HL-60/S4 treated with retinoic acid at 250 ng/mL for 4 days and 3 days (cell line): ENCODE data around the gene MRPL48.
"Not testable (repeated sequence)": the region's sequence is repeated elsewhere in the genome, so short reads cannot be mapped to it uniquely, and the experiment has no call there.

Experiments used
- in situ Hi-C: fragments of 300-500 bp; cut with MboI; formaldehyde crosslinking; loops from 2 replicates; pipeline ENCODE4 v1.7.0; 2022; ENCODE audit warnings: low sequenced_read_pairs

The MRPL48 gene

DNA sequence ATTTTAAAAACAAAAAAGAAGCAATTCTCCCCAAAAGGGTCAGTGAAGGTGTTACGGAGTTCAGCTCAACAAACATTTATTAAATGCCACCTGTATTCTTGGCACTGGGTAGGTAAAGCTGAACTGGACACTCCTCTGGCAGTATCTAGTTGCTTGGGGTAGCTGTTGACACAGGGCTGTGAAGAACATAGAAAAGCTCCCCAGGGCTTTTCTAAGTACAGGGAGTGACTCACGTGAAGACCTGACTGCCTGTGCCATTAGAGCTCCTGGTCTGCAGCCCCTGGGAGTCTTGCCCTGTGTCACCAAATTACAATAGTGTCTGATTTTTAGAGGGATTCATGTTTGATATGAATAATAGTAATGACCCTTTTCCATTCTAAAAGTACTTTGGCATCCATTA is 45.4 kb downstream of the MRPL48 start:
- in situ Hi-C loops, result no loop called here

DNA sequence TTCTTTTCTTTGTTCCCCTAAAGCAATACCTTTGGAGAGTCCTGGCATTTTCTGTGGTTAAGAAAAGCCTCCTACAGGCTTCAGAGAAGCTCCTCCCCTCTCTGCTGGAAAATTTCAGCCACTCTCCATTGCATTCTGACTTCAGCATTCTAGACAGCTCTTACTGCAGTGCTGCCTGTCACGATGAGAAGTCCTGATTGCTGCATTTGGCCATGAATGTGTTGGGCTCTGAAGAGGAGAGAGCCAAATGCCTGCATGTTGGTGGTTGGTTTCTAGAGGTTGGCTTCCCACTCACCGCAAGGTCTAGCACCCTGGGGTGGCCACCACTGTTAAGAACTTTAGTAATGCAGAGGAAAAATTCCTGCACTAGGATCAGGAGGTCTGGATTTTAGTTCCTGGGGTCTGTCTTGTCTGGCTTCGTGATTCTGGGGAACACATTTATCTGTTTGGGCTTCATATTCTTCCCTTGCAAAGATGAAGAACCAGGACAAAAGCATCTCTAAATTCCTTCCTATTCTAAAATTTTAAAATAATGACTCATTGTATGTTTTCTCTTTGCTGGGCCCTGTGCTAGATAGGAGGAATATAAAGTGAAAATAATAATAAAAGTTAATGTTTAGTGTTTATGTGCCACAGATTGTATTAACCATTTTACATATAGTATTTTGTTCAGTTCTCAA is 50.9 kb downstream of the MRPL48 start:
- in situ Hi-C loops, result no loop called here

DNA sequence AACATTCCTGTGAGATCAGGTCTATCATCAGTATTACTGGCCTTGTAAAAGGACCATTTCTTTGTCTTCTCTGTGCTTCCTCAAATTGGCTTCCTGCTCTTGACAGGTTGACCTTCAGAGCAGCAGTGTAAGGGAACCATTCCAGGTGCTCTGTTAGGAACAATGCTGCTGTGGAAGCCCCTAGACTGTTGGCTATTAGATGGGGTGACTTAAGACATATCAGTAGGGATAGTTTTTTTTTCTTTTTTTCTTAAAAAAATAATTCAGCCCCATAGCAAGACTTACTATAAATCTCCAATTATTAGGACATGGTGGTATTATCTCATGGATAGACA is 51.4 kb downstream of the MRPL48 start:
- in situ Hi-C loops, result no loop called here

DNA sequence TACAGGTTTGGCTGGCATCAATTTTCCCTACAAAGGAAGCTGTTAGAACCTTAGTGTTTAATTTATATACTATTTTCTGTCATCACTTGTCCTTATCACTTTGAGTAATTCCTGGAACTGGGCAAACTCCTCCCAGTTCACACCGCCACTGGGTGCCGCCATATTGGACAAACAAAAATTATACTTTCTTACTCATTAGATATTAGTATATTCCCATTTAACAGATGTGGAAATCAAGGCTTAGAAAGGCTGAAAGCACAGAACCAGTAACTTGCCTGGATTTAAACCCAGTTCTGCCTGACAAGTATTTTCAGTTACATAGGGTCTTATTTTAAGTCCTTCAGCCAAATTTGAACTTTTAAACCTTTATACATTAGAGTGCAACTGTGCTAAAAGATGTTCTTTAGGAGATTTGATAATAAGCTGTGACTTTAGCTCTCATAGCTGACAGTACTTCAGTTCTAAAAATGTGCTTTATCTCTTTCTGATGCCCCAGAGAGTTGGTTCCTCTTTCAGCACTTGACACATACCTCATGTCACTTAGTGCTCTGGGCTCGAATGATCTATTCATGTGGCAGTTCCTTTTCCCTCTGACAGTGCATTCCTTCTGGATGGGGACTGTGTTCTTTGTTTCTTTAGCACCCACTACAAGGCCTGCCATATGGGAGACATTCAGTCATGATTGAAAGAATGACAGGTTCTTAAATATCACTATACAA is 63.5 kb downstream of the MRPL48 start:
- in situ Hi-C loops, result no loop called here

DNA sequence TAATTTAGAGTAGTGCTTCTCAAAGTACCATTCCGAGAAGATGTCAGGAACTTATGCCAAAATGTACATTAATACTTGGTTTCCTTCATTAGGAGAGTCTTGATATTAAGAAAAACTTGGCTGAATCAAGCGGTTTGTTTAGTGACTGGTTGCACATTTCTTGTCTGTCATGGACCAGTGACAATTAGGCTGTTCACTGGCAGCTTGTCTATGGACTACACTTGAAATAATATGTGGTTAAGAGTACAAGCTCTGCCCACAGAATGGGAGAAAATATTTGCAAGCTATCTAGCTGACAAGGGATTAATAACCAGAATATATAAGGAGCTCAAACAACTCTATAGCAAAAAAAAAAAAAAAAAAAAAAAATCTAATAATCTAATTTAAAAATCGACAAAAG is 64.4 kb downstream of the MRPL48 start:
- in situ Hi-C loops, result no loop called here

DNA sequence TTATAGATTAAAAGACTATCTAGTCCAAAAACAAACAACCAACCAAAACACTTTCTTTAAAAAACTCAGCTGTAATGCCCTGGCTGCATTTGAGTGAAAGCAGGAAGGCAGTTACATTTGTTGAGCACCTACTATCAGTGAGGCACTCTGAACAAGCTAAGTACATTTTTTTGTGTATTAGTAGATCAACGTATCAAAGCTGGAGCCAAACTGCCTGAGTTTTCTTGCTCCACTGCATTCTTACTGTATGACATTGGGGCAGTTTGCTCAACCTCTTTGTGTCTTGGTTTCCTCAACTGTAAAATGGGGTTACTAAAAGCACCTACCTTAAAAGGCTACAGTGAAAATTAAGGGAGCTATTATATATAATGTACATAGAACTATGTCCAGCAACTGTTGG is 67.0 kb downstream of the MRPL48 start:
- in situ Hi-C loops, result no loop called here

DNA sequence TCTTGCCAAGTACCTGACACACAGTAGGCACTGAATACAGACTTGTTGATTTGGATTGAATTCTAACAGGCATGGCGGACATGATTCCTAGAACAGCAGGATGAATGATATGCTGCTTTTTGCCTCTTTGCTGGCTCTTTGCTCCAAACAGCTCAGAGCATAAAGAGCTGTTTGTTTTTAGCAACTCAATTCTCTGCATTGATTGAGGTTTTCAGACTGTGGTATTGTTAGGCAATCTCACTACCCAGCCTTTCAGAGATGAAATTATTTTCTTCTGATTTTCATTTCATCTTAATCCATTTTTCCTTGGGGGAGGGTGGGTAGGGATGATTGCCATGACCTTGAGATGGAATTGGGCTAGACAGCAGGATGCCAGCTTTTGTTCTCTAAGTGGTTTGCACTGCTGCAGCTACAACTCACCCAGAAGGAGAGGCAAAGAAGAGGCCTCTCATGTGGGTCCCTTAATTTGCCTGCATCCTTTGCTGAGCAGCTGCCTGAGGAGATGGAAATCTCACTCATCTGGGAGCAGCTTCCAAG is 68.4 kb downstream of the MRPL48 start:
- in situ Hi-C loops, result no loop called here

DNA sequence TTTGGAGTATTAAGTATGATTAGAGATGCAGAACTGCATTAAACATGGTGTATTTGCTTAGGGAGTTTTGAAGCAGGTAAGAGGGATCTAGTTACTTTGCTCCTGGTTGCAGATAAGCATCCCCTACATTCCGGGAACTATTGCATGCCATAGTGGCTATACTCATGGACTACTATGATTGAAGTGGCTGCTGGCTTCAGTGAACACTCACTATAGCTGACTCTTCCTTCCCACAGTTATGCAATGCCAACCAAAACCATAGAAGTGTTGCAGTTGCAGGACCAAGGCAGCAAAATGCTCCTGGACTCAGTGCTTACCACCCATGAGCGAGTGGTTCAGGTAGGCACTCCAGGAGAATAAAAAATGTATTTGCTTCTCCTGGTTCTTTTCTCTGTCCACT is 72.0 kb downstream of the MRPL48 start:
- in situ Hi-C loops, result no loop called here

- in situ Hi-C loops, result no loop called here
These were observed 72.5 kb downstream of the MRPL48 start for GRCh38 chr11:73860202-73860601.

GRCh38 chr11:73862986-73863385 is 75.3 kb downstream of the MRPL48 start:
- in situ Hi-C loops, result no loop called here

DNA sequence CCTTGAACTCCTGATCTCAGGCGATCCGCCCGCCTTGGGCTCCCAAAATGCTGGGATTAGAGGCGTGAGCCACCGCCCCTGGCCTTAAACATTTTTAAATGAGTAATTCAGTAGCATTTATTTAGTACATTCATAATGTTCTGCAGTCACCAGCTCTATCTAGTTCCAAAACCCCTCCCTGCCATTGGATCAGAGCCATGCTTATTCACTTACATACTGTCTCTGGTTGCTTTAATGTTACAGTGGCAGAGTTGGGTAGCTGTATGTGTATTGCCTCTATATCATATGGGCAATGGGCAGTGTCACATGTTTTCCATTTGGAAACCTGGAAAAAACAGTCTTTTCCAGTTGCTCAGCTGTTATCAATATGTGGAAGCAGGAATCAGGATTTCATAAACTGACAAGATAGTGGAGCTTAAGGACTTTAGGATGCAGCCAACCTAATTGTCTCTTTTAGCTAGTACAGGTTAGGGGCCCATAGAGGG is 78.5 kb downstream of the MRPL48 start:
- in situ Hi-C loops, result no loop called here

DNA sequence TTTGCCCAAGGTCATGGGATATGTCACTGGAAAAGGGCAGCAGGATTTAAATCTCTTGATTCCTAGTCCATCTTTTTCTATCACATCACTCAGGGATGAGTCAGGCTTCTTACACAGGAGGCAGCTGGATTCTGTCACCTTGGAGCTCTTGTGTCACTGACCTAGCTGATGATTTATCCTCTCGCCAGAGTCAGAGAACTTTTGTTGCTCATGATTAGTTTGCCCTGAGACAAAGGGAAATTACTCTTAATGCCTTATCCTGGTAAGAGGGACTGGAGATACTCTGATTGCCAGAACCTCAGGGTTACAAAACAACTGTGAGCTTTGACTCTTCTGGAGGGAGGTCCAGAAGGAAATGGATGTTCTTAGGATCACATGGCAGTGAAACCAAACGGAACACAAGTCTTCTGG is 78.9 kb downstream of the MRPL48 start:
- in situ Hi-C loops, result no loop called here

DNA sequence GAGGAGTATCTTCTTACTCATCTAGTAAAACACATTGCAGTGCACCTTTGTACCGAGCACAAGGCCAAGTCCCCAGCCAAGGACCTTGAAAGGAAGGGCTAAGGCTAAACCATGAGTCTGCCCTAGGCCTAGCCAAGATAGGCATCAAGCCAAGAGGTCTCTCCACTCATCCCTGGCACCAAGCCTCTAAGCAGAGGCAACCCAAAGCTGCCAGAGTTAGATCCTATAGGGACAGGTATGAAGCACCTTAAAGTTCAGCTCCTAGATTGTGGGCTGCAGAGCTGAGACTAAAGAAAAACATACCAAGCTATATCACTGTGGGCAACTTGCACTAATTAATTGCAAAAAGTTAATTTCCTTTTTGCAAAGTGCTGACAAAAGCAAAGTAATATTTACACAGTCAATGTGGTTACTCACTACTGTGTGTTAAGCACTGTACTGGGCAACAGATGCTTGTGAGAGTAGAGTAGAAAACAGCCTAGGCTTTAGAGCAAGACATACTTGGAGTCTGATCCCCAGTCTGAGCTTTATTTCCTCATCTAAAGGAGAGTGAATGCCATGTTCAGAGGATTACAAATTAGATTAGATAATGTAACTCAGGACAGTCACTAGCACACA is 81.8 kb downstream of the MRPL48 start:
- in situ Hi-C loops, result no loop called here

DNA sequence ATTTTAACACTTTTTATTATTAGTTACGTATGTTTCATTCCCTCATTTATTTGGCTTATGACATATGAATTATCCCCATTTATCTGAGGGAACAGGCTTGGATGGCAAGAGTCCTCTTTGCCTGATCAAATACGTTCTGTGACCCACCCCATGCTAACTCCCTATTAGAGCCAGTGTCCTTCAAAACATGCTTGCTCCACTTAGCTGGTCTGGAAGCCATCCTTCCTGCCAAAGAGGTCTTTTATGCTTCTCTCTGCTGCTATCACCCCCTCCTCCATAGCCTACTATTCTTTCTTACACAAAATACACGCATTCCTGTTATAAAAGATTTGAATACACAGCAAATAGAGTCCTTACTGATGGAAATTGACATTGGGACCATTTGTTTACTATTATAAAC is 82.6 kb downstream of the MRPL48 start:
- in situ Hi-C loops, result no loop called here

DNA sequence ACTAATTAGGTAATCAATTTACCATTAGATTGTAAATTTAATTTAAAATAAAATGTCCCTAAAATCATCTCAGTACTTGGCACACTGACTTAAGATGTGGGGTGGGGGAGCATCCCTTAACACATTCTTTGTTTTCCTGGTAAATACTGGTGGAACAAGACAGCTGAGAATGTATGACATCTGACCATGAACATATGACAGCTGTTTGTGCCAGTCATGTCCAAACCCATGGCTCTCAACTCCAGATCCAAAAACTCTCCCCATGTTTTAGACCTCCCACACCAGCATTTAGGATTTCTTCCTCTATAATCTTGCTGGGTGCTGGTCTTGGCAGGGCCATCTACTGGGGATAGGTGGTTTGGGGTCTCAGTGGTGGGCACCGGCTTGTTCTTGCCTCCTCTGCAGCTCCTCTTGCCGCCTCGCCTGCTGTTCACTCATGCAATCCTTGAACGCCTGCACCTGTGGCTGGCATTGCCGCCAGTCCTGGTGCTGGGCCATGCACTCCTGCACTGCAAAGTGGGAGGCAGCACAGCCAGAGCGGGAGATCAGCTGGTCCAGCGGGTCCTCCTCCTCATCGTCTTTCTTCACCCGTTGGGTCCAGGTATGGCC is 85.2 kb downstream of the MRPL48 start:
- in situ Hi-C loops, result no loop called here

DNA sequence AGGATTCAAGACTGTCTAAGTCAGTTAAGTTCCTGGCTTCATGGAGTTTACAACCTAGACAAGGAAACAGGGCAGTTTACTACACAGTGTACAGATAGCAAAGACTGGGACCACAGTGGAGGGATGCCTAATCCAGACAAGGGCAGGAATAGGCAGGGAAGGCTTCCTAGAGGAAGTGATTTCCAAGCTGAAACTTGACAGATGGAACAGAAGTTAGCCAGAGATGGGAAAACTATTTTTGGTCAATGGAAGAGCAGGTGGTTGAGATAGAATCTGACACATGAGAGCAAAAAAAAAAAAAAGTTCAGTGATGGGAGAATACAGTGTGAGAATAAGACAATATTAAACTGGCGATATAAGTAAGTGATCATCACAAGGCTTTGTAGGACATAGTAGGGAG is 87.7 kb downstream of the MRPL48 start:
- in situ Hi-C loops, result no loop called here

DNA sequence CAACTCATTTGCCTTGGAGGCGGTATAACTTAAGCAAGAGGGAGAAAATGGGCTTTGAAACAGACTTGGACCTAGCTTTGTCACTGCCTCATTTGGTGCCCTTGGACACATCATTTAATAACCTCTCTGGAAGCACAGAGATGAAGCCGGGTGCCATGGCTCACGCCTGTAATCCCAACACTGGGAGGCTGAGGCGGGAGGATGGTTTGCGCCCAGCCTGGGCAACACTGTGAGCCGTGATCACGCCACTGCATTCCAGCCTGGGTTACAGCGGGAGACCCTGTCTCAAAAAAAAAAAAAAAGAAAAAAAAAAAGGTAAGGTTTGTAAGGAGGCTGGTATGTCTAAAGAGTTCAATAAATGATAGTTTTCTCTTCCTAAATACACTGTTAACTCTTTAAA is 88.2 kb downstream of the MRPL48 start:
- in situ Hi-C loops, result no loop called here

DNA sequence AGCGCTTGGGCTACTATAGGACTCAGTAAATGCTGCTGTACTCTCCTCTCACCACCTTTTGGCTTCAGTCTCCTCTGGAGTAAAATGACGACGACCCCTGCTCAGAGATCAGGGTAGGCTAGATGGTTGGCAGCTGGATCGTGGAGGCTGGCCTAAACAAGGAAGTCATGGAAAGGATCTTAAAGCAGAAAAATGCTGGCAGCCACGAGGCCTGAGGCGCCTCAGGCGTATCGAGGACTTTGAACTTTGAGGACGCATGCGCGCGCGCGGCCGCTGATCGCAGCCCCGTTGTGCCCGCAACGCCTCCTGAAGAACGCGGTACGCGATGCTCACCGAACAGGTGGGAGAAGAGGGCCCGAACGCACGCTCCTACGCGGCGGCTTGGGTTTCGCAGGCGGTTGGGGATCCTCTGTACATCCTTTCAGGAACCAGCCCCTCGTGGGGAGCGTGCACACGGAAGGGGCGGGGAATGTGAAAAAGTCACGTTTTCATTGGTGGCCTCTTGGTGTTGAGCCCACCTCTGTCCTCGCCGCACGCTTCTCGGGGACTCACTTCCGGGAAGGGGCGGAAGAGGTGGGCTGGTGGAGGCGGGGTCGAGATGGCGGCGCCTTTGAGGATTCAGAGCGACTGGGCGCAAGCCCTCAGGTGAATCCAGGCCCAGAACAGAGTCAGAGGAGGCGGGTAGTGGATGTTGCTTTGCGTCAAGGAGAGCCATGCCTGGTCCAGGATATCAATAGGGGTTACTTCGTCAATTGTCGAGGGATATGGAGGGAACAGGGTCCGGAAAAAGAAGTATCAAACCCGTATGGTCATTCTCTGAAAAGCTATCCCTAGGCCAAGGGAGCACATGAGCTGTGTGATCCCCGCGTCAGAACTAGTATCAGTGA is 89.0 kb downstream of the MRPL48 start, which contains the start of the genes COA4 and PAAF1:
COA4 (minus strand) TSS at position 423 of the 887 bp plus-strand sequence. CDS start 3,468 bp downstream, outside the sequence.
PAAF1 (plus strand) TSS at position 576 of the 887 bp plus-strand sequence; CDS start at position 599, 23 bp downstream.
- in situ Hi-C loops, result no loop called here

DNA sequence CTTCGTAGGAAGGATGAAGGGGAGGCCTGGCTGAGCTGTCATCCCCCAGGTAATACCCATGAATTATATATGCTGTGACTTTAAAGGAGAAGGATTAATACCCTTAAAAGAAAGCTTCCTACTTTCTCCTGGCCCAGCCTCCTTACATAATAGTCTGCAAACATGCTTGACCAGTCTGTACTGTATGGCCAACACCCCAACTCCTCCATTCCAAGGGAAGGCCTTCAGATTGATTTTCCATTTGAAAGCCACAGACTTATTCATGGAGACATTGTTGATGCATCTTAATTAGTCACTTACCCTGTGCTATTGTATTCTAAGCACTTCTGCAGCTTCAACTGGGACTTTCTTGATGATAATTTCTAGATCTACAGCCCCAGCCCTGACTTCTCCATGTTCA is 91.1 kb downstream of the MRPL48 start:
- in situ Hi-C loops, result no loop called here

- in situ Hi-C loops, result not testable (repeated sequence)
These were observed 92.8 kb downstream of the MRPL48 start for GRCh38 chr11:73880449-73880848.
